K562 (cell line): ENCODE results near the gene SHLD1. TPM values are rescaled to one million over a fixed set of nuclear protein-coding genes. Genes with fewer than 3 reads are reported as not detected.
A peak's percentile ranks its signal among the peaks of the same experiment; 100 is the strongest.

Experiments used
- ATF2 ChIP-seq: sonication (generic); formaldehyde crosslinking; IDR thresholded peaks from 2 replicates; pipeline ENCODE4 v1.8.1; 2022; ENCODE audit warnings: missing genetic modification reagents
- CEBPB ChIP-seq: fragments of 450-650 bp; IDR thresholded peaks from 2 replicates; pipeline ENCODE4 v1.6.1; 2016; ENCODE audit warnings: missing genetic modification characterization, missing compliant biosample characterization
- ETS2 ChIP-seq: IDR thresholded peaks from 2 replicates; pipeline ENCODE4 v1.6.1; 2016; ENCODE audit warnings: borderline replicate concordance, missing genetic modification characterization, mild to moderate bottlenecking, moderate library complexity, missing compliant biosample characterization; ENCODE audit not compliant: poor library complexity, severe bottlenecking
- ETV1 ChIP-seq: fragments of 450-650 bp; conservative IDR thresholded peaks from 2 replicates; pipeline ENCODE4 v1.6.1; 2016; ENCODE audit warnings: missing genetic modification characterization, control low read depth, low read depth, missing compliant biosample characterization
- FOXK2 ChIP-seq, 2 experiments: fragments of 450-650 bp; IDR thresholded peaks in 1 of 2; conservative IDR thresholded peaks in 1 of 2; 2 replicates each; pipeline ENCODE4 v1.6.1; 2016; ENCODE audit warnings: low read depth in 2 of 2, mild to moderate bottlenecking in 1 of 2
- GATAD2B ChIP-seq: fragments of 450-650 bp; IDR thresholded peaks from 2 replicates; pipeline ENCODE4 v1.6.1; 2017; ENCODE audit warnings: mild to moderate bottlenecking, borderline replicate concordance
- HDAC3 ChIP-seq: fragments of 450-650 bp; IDR thresholded peaks from 2 replicates; pipeline ENCODE4 v1.6.1; 2018; ENCODE audit warnings: borderline replicate concordance, mild to moderate bottlenecking, moderate library complexity; ENCODE audit not compliant: partially characterized antibody
- RAD51 ChIP-seq: fragments of 450-650 bp; IDR thresholded peaks from 2 replicates; pipeline ENCODE4 v1.7.1; 2016; ENCODE audit warnings: low read depth, mild to moderate bottlenecking, borderline replicate concordance
- SRF ChIP-seq, 2 experiments: fragments of 250-450, 450-650 bp in 1 of 2; sonication (Bioruptor Pico) in 1 of 2; sonication (generic) in 1 of 2; formaldehyde crosslinking; IDR thresholded peaks; 2 replicates each; pipeline versions ENCODE4 v1.5.0 to v1.5.1; 2020 to 2022; ENCODE audit warnings: mild to moderate bottlenecking in 1 of 2, missing genetic modification reagents in 1 of 2
- TRIM25 ChIP-seq: fragments of 450-650 bp; IDR thresholded peaks from 2 replicates; pipeline ENCODE4 v1.7.0; 2016; ENCODE audit warnings: borderline replicate concordance
- YBX1 ChIP-seq: fragments of 450-650 bp; IDR thresholded peaks from 2 replicates; pipeline ENCODE4 v1.7.1; 2016; ENCODE audit warnings: mild to moderate bottlenecking
- ZNF507 ChIP-seq: conservative IDR thresholded peaks from 2 replicates; pipeline ENCODE4 v1.6.1; 2017; ENCODE audit warnings: missing genetic modification characterization, missing compliant biosample characterization
- polyA plus RNA-seq, 8 experiments: library from polyadenylated mRNA; depleted of rRNA in 4 of 8; stranded (reverse) in 5 of 8; unstranded in 3 of 8; fragments of >200 nt; fragmentation: Nextera tagmentation in 2 of 8; fragmentation: Illumina TruSeq in 1 of 8; extraction: Ambion mirVana in 2 of 8; extraction: Trizol in 1 of 8; gene quantifications; 2 replicates each; pipeline versions ENCODE4 v1.2.1 to v1.2.3, GENCODE V29; 2011 to 2014; ENCODE audit warnings: inconsistent platforms in 1 of 8, missing spikeins in 1 of 8
- total RNA-seq, 7 experiments: library from RNA; depleted of rRNA in 6 of 7; stranded (reverse); fragments of >200 nt in 6 of 7; fragmentation: Illumina TruSeq in 2 of 7; extraction: Trizol in 2 of 7; gene quantifications; 2 replicates each; pipeline versions ENCODE4 v1.2.1 to v1.2.3, GENCODE V29; 2011 to 2021; ENCODE audit warnings: low replicate concordance in 1 of 7
- TF ChIP-seq, protein P1 (sequence below), 2 experiments: fragments of 450-650 bp in 1 of 2; IDR thresholded peaks; 2 replicates each; pipeline ENCODE4 v1.6.1; 2011 to 2017; ENCODE audit warnings: low read depth in 2 of 2, antibody characterized with exemption in 1 of 2, borderline replicate concordance in 1 of 2, low read length in 1 of 2, mild to moderate bottlenecking in 1 of 2, mixed read lengths in 1 of 2; ENCODE audit not compliant: control insufficient read depth in 1 of 2
- TF ChIP-seq, protein P2 (sequence below): fragments of 450-650 bp; IDR thresholded peaks from 2 replicates; pipeline ENCODE4 v1.6.1; 2016; ENCODE audit warnings: borderline replicate concordance
- TF ChIP-seq, protein P3 (sequence below): IDR thresholded peaks from 2 replicates; pipeline ENCODE4 v1.6.1; 2012; ENCODE audit warnings: low read depth, low read length, improper control_type of control experiment, borderline replicate concordance

Gene SHLD1
- total and polyA plus RNA-seq, 9 of the 15 experiments (the other 6 are each of a cell fraction or from before 2014, with no cell fraction given) = 3.7 to 21.6 (median 8.2) TPM

GRCh38 chr20:5749952-5750779, at the start of gene SHLD1 (continued):
- TF ChIP-seq, protein P1, sequence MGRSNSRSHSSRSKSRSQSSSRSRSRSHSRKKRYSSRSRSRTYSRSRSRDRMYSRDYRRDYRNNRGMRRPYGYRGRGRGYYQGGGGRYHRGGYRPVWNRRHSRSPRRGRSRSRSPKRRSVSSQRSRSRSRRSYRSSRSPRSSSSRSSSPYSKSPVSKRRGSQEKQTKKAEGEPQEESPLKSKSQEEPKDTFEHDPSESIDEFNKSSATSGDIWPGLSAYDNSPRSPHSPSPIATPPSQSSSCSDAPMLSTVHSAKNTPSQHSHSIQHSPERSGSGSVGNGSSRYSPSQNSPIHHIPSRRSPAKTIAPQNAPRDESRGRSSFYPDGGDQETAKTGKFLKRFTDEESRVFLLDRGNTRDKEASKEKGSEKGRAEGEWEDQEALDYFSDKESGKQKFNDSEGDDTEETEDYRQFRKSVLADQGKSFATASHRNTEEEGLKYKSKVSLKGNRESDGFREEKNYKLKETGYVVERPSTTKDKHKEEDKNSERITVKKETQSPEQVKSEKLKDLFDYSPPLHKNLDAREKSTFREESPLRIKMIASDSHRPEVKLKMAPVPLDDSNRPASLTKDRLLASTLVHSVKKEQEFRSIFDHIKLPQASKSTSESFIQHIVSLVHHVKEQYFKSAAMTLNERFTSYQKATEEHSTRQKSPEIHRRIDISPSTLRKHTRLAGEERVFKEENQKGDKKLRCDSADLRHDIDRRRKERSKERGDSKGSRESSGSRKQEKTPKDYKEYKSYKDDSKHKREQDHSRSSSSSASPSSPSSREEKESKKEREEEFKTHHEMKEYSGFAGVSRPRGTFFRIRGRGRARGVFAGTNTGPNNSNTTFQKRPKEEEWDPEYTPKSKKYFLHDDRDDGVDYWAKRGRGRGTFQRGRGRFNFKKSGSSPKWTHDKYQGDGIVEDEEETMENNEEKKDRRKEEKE (IDR thresholded peaks at IDR 0.05; ENCODE audit: borderline replicate concordance in 1 of 2, control insufficient read depth in 1 of 2, low read depth in 2 of 2, low read length in 1 of 2) = no peak
- TF ChIP-seq, protein P2, sequence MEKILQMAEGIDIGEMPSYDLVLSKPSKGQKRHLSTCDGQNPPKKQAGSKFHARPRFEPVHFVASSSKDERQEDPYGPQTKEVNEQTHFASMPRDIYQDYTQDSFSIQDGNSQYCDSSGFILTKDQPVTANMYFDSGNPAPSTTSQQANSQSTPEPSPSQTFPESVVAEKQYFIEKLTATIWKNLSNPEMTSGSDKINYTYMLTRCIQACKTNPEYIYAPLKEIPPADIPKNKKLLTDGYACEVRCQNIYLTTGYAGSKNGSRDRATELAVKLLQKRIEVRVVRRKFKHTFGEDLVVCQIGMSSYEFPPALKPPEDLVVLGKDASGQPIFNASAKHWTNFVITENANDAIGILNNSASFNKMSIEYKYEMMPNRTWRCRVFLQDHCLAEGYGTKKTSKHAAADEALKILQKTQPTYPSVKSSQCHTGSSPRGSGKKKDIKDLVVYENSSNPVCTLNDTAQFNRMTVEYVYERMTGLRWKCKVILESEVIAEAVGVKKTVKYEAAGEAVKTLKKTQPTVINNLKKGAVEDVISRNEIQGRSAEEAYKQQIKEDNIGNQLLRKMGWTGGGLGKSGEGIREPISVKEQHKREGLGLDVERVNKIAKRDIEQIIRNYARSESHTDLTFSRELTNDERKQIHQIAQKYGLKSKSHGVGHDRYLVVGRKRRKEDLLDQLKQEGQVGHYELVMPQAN = no peak
- TF ChIP-seq, protein P3, sequence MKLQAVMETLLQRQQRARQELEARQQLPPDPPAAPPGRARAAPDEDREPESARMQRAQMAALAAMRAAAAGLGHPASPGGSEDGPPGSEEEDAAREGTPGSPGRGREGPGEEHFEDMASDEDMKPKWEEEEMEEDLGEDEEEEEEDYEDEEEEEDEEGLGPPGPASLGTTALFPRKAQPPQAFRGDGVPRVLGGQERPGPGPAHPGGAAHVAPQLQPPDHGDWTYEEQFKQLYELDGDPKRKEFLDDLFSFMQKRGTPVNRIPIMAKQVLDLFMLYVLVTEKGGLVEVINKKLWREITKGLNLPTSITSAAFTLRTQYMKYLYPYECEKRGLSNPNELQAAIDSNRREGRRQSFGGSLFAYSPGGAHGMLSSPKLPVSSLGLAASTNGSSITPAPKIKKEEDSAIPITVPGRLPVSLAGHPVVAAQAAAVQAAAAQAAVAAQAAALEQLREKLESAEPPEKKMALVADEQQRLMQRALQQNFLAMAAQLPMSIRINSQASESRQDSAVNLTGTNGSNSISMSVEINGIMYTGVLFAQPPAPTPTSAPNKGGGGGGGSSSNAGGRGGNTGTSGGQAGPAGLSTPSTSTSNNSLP = no peak
- TF ChIP-seq CEBPB (tag) (no peak; the same call in 1 of the 2 replicates), RAD51 (no peak), ETV1 (tag) (peak; percentile 47; the same call in 1 of the 2 replicates), GATAD2B (no peak), FOXK2 (conservative IDR thresholded peaks at IDR 0.05 in 1 of 2, IDR thresholded peaks at IDR 0.05 in 1 of 2; ENCODE audit: low read depth in 2 of 2) (peak in 1 of 2 experiments; percentile 51; a peak in 2 of 4 replicates), ATF2 (CRISPR knock-in tag) (no peak), ETS2 (tag) (no peak), HDAC3 (no peak), ZNF507 (tag) (no peak), TRIM25 (no peak), SRF (CRISPR knock-in tag; IDR thresholded peaks at IDR 0.05) (peak in 1 of 2 experiments; percentile 59; a peak in 1 of 4 replicates), YBX1 (no peak)
